ENCODE measurements around the gene SP110.

DNA sequence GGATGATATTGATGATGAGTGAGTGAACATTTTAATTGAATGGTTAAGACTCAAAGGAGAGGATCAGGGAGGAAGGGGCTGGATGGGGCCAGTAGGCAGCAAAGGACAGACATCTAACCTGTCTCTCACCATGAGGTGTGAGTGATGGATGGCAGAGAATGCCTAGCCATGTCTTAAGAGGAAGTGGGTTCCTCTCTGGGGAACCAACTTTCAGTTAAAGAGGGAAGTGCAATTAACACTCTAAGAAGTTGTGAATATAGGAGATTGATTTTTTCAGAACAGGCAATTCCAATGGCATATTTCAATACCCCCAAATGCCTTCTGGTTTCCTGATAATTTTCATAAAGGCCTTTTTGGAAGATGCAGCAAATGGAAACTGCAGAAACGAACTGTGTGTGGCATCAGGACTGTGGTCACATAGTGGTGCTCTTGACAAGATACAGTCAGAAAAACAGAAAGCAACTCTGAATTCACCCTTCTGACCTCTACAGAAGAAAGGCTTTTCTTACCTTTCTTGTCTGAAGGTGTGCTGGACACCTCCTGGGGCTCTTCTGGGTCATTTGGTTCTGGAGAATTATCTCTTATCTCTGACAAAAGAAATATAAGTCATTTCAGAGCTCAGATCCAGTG is 10.2 kb downstream of the SP110 start:
- TF ChIP-seq, protein P1, sequence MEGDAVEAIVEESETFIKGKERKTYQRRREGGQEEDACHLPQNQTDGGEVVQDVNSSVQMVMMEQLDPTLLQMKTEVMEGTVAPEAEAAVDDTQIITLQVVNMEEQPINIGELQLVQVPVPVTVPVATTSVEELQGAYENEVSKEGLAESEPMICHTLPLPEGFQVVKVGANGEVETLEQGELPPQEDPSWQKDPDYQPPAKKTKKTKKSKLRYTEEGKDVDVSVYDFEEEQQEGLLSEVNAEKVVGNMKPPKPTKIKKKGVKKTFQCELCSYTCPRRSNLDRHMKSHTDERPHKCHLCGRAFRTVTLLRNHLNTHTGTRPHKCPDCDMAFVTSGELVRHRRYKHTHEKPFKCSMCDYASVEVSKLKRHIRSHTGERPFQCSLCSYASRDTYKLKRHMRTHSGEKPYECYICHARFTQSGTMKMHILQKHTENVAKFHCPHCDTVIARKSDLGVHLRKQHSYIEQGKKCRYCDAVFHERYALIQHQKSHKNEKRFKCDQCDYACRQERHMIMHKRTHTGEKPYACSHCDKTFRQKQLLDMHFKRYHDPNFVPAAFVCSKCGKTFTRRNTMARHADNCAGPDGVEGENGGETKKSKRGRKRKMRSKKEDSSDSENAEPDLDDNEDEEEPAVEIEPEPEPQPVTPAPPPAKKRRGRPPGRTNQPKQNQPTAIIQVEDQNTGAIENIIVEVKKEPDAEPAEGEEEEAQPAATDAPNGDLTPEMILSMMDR (IDR thresholded peaks at IDR 0.05; ENCODE audit: low read depth, low read length), result no peak
- TF ChIP-seq EZH2phosphoT487 (IDR thresholded peaks at IDR 0.05; ENCODE audit: low read depth), result no peak
